Measurements from ENCODE around the gene TPX2. TPM values are rescaled to one million over a fixed set of nuclear protein-coding genes. Genes with fewer than 3 reads are reported as not detected.

Gene TPX2
- total RNA-seq, 2 donors from 2014 or later: not detected

DNA sequence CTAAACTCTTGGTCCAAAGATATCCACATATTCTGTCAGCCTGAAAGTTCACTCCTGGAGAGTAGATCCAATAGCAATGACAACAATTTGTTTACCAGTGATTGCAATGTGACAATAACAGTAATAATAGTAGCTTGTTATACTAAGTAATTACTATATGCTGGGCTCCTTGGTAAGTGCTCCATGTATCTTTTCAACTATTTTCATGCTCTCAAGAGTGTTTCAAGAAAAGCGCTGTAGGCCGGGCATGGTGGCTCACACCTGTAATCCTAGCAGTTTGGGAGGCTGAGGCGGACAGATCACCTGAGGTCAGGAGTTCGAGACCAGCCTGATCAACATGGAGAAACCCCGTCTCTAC is 31.9 kb upstream of the TPX2 start:
- TF ChIP-seq POLR2A (IDR thresholded peaks at IDR 0.05): no peak
- TF ChIP-seq, protein P1, sequence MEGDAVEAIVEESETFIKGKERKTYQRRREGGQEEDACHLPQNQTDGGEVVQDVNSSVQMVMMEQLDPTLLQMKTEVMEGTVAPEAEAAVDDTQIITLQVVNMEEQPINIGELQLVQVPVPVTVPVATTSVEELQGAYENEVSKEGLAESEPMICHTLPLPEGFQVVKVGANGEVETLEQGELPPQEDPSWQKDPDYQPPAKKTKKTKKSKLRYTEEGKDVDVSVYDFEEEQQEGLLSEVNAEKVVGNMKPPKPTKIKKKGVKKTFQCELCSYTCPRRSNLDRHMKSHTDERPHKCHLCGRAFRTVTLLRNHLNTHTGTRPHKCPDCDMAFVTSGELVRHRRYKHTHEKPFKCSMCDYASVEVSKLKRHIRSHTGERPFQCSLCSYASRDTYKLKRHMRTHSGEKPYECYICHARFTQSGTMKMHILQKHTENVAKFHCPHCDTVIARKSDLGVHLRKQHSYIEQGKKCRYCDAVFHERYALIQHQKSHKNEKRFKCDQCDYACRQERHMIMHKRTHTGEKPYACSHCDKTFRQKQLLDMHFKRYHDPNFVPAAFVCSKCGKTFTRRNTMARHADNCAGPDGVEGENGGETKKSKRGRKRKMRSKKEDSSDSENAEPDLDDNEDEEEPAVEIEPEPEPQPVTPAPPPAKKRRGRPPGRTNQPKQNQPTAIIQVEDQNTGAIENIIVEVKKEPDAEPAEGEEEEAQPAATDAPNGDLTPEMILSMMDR (IDR thresholded peaks at IDR 0.05): no peak
- no peaks in the 10 kb centered on the region for H3K36me3 ChIP-seq (replicated peaks in 1 of 2; ENCODE audit: insufficient read depth in 1 of 2, low read depth in 2 of 2)
- peak overlapping the region; percentile 94 to 96 (median 94) for H3K27ac ChIP-seq

GRCh38 chr20:31707994-31708735 is 30.9 kb upstream of the TPX2 start:
- WGBS, 2 donors: 18 to 40% methylated on average over 1 to 2 of the region's 2 CpGs
- intact Hi-C loops (cut with DNase I): no loop called here
- TF ChIP-seq POLR2A (IDR thresholded peaks at IDR 0.05): no peak
- TF ChIP-seq, protein P1 (IDR thresholded peaks at IDR 0.05): peak in 2 of 7 experiments; percentile 4 to 13
- Histone ChIP-seq H3K27ac (peak overlapping the region; percentile 83 to 96 (median 94)), H3K4me1 (peaks cover 98% of the 10 kb centered on the region), H3K4me3 (no peak overlapping the region), H3K27me3 (no peaks in the 10 kb centered on the region), H3K36me3 (replicated peaks in 1 of 2; ENCODE audit: insufficient read depth in 1 of 2, low read depth in 2 of 2) (no peaks in the 10 kb centered on the region), H3K9me3 (no peaks in the 10 kb centered on the region)
- DNase-seq: peak; percentile 73 to 91 (median 86)
- ATAC-seq: peak; percentile 1

More for the DNA sequence above, 31.9 kb upstream of the TPX2 start:
- ATAC-seq (no peak), DNase-seq (no peak)
- H3K9me3 ChIP-seq: no peaks in the 10 kb centered on the region
- intact Hi-C loops (cut with DNase I): no loop called here
- no peaks in the 10 kb centered on the region for H3K27me3 ChIP-seq
- H3K4me3 ChIP-seq: no peak overlapping the region
- H3K4me1 ChIP-seq: peaks cover 89% of the 10 kb centered on the region
- WGBS, 2 donors: 85 to 100% methylated on average over 4 to 5 of the region's 5 CpGs

GRCh38 chr20:31708736-31709534 is 30.2 kb upstream of the TPX2 start:
- 82 to 87% methylated on average over 11 of the region's 11 CpGs for WGBS, 2 donors
- intact Hi-C loops (cut with DNase I): no loop called here
- peak overlapping the region; percentile 83 to 96 (median 94) for H3K27ac ChIP-seq
- H3K4me3 ChIP-seq: no peak overlapping the region
- H3K27me3 ChIP-seq: no peaks in the 10 kb centered on the region
- no peak for TF ChIP-seq POLR2A (IDR thresholded peaks at IDR 0.05)
- TF ChIP-seq, protein P1 (IDR thresholded peaks at IDR 0.05): no peak
- peaks cover 100% of the 10 kb centered on the region for H3K4me1 ChIP-seq
- no peak for ATAC-seq
- no peaks in the 10 kb centered on the region for H3K36me3 ChIP-seq (replicated peaks in 1 of 2; ENCODE audit: insufficient read depth in 1 of 2, low read depth in 2 of 2)
- no peaks in the 10 kb centered on the region for H3K9me3 ChIP-seq
- DNase-seq: peak in 2 of 4 donors; percentile 55 to 61

- ATAC-seq (no peak), DNase-seq (no peak)
- WGBS, 2 donors: 56 to 66% methylated on average over 5 of the region's 5 CpGs
- intact Hi-C loops (cut with DNase I): no loop called here
- peaks cover 100% of the 10 kb centered on the region for H3K4me1 ChIP-seq
- no peaks in the 10 kb centered on the region for H3K27me3 ChIP-seq
- H3K27ac ChIP-seq: peak overlapping the region; percentile 93 to 96 (median 94)
- no peak overlapping the region for H3K4me3 ChIP-seq
- TF ChIP-seq, protein P1 (IDR thresholded peaks at IDR 0.05): no peak
- no peak for TF ChIP-seq POLR2A (IDR thresholded peaks at IDR 0.05)
- no peaks in the 10 kb centered on the region for H3K9me3 ChIP-seq
- H3K36me3 ChIP-seq (replicated peaks in 1 of 2; ENCODE audit: insufficient read depth in 1 of 2, low read depth in 2 of 2): no peaks in the 10 kb centered on the region
Observed at GRCh38 chr20:31709939-31710338, 29.2 kb upstream of the TPX2 start.
